Stimulated activated CD8-positive, alpha-beta memory T cell treated with anti-CD3 and anti-CD28 coated beads, Interleukin-4, amount 100 ng/mL, for 1 hour (primary cell): ENCODE data around the gene MCF2L2.
"Not testable (repeated sequence)": the region's sequence is repeated elsewhere in the genome, so short reads cannot be mapped to it uniquely, and the experiment has no call there.

ENCODE experiments used
- DNase-seq, 2 donors: peaks; one replicate each; pipeline ENCODE4 v3.0.0-alpha.2; 2020; ENCODE audit warnings: low read depth in 2 of 2, low spot score in 1 of 2

The MCF2L2 gene

GRCh38 chr3:183428447-183429211 lies at the start of gene MCF2L2:
Gene MCF2L2 (minus strand): TSS chr3:183428619. CDS start chr3:183427977, 642 bp downstream.
- DNase-seq = peak; percentile 20 to 57

GRCh38 chr3:183477801-183478456 lies 49.5 kb upstream of the MCF2L2 start:
- no peak for DNase-seq

DNA sequence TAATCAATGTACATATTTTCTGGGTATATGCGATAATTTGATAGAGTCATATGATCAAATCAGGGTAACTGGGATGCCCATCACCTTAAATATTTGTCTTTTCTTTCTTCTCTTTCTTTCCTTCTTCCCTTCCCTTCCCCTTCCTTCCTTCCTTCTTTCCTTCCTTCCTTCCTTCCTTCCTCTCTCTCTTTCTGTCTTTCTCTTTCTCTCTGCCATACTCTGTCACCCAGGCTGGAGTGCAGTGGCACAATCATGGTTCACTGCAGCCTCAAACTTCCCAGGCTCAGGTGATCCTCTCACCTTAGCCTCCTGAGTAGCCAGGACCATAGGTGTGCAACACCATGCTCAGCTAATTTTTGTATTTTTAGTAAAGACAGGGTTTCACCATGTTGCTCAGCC lies 47.3 kb upstream of the MCF2L2 start:
- not testable (repeated sequence) for DNase-seq

- DNase-seq = no peak
Observed at GRCh38 chr3:183475016-183475763, 46.8 kb upstream of the MCF2L2 start.

DNA sequence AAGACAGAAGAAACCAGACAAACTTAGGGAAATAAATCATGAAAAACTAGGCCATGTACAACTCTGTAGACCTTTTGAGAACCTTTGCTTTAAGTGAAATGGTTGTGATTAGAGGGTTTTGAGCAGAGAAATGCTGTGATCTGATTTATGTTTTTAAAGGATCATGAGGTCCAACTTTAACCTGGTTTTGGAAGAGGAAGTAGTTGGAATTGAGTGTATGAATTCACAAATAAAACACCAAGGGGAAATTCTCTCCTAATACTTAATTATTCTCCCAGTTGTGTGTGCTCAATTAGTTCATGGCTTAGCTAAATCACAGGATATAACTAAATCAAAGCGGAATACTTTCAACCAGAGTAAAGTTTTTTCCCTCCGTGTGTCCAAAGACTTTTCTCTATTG lies 45.5 kb upstream of the MCF2L2 start:
- DNase-seq = no peak

DNA sequence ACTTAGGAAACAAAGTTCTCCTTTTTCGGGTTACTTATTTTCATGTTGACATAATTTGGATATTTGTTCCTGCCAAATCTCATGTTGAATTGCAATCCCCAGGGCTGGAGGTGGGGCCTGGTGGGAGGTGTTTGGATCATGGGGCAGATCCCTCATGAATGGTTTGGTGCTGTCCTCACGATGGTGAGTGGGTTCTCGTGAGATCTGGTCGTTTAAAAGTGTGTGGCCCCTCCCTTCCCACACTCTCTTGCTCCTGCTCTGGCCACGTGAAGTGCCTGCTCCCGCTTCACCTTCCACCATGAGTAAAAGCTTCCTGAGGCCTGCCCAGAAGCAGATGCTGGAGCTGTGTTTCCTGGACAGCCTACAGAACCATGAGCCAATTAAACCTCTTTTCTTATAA lies 43.7 kb upstream of the MCF2L2 start:
- no peak for DNase-seq

DNA sequence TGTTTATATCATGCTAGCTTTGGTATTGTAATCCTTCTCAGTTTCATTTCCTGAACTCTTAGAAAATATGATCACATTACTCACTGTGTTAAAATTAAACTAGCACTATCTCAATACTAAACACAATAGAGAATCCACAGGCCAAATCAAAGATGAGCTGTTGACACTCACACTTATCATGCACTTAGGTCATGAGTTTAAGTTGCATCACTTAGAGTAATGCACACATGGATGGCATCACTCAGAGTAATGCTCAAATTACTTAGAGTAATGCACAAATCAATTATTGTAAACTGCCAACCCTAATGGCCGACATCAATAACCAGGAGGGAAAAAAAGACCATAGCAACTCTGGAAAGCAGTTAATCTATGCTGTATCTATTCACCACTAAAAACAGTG lies 40.0 kb upstream of the MCF2L2 start:
- DNase-seq = no peak

- DNase-seq = no peak
Observed at GRCh38 chr3:183466575-183466974, 38.2 kb upstream of the MCF2L2 start.

- not testable (repeated sequence) for DNase-seq
Observed at GRCh38 chr3:183465710-183466109, 37.3 kb upstream of the MCF2L2 start.

DNA sequence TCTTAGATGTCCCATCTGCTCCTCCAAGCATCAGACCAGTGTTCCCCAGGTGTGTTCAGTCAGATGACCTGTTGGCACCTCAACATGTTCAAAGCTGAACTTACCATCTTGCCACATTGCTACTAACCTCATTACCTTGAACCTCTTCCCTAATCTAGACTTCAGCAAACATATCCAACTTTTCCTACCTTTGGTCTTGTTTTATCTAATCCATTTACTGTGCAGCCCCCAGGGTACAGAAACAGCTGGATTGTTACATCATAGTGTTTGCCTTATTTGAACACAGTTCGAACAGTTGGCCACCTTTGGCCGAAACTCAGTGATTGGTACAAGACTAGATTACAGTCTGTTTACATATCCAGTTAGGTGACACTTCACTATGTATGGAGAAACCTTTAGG lies 36.1 kb upstream of the MCF2L2 start:
- DNase-seq = no peak

DNA sequence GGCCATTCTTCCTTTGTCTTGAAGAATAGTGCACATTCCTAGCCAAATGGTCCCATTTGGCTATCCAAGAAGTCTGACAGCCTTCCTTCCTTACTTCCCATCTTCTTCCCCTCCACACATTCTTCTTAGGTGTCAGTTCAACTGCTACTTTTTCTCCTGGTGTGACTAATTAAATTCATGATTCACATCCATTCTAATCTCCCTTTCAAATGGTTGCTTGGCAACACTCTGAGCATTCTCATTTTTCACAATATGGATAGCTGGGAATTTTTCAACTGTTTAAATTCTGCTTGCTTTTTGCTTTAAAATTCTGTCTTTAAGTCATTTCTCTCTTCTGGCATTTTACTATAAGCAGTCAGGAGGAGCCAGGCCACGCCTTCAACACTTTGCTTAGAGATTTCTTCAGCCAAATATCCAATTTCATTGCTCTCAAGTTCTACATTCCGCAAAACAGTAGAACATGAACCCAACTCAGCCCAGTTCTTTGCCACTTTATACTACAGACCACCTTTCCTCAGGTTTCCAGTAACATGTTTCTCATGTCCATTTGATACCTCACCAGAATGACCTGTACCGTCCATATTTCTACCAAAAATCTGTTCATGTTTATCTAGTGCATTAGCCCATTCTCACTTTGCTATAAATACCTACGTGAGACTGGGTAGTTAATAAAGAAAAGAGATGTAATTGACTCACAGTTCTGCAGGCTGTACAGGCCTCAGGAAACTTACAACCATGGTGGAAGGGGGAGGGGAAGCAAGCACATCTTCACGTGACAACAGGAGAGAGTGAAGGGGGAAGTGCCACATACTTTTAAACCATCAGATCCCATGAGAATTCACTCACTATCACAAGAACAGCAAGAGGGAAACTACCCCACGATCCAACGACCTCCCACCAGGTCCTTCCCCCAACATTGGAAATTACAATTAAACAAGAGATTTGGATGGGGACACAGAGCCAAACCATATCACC lies 31.9 kb upstream of the MCF2L2 start:
- no peak for DNase-seq

GRCh38 chr3:183455089-183455488 lies 26.7 kb upstream of the MCF2L2 start:
- no peak for DNase-seq

GRCh38 chr3:183454064-183454463 lies 25.6 kb upstream of the MCF2L2 start:
- DNase-seq = no peak

GRCh38 chr3:183449791-183450190 lies 21.4 kb upstream of the MCF2L2 start:
- no peak for DNase-seq

- DNase-seq = no peak
Observed at GRCh38 chr3:183449391-183449790, 21.0 kb upstream of the MCF2L2 start.

- no peak for DNase-seq
Observed at GRCh38 chr3:183448369-183449128, 20.1 kb upstream of the MCF2L2 start.

GRCh38 chr3:183447206-183448001 lies 19.0 kb upstream of the MCF2L2 start:
- peak in 1 of 2 donors; percentile 43 for DNase-seq

DNA sequence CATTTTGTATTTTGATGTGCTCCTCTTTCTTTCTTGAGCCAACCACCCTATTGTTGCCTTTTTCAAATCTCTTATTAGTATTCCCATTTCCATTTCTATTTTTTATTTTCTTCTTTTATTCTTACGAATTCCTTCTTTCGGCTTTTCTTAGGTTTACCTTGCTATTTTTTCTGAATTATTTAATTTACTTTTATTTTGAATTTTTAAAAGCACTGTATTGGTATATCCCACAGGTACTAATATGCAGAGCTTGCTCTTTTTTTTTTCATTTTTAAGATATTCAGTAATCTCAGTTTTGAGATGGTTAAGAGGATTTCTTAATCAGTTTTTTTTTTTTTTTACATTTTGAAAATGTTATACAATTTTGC lies 18.4 kb upstream of the MCF2L2 start:
- DNase-seq = no peak

DNA sequence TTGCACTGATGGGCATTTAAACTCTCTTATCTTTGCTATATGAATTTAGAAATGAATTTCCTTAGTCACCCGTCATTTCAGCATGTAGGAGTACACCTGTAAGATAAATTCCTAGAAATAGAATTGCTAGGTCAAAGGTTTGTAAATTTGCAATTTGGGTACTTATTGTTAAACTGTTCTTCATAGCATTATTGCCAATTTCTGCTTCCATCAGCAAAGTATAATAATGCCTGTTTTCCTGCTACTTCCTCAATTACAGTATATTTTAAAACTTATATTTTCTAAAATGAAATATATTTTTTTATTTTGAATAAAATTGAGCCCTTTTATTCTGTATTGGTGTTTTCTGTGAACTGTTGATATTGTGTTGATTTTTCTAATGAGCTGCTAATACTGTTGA lies 16.3 kb upstream of the MCF2L2 start:
- no peak for DNase-seq
